ENCODE results near the gene CDK5R2.

Gene CDK5R2

DNA sequence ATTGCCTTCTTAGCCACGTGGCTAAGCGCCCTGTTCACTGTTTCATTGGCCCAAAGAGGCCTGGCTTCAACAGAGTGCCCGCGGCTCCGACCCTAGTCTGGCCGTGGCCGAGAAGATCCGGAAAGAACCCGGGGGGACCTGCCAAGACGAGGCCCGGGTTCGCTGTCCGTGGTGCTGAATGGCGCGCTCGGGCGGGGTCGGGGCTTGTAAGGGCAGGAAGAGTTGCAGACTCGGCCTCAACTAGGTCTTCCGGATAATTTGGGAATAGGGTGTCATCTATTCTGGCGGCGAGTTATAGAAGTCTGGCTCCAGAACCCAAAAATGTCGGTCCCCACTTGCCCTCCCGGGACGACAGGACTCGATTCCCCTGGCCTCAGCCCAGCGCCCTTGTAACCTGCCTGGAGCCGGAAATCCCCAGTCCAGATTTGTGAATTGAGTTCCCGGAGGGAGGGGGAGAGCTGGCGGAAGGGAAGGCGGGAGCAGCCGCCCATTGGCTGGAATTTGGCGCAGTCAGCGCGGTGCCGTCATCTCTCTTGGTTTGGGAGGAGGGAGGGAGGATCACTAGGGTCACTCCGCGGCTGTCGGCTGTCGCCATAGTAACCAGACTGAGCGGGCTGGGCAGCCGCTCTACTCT is 3.5 kb downstream of the CDK5R2 start:
- peak; percentile 66 for DNase-seq

DNA sequence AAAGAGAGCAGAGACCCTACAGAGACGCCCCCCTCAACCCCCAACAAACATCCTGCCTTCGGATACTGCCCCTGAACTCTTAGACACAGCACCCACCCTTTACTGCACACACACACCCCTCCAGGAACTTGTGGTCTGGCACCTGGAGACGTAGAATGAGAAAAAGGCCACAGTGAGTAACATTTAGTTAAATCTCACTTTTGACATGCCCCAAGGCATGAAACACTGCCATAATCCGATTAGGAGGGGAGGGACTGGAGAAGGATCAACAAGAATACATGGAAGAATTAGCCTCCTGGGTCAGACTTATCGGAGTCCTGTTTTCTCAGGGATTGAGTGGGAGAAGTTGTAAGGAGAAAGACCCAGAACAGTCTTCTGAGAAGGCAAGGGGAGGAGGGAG is 4.1 kb downstream of the CDK5R2 start:
- DNase-seq, result no peak

DNA sequence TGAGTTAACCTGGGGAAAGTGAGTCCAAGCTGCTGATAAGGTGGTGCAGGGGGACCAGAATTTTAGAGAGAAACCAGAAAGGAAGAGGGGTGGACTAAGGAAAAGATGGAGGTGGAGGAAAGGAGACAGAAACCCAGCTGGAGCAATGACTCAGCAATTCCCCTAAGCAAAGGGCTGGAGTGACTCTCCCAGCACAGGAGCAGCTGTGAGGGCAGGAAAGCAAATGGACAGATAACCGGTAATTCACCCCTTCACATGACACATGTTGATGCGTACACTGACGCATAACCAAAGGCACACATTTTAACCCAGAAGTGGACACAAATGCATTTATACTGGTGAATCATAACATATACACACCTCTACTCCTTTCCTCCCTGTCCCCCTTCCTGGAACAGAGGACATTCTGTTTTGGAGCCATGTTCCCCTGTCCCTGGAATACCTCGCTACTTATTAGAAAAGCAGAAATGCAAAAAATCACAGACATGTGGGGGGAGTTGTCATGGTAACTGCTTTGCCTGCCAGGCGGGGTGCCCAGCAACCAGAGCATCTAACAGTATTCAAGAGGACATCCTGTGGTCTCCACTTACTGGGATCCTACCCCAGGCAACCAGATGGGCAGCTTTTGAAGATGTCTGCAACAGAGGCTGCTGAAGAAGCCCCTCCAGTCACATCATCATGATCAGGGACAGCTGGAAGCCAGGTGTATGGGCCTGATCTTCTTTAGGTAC is 4.7 kb downstream of the CDK5R2 start:
- no peak for DNase-seq

GRCh38 chr2:218970894-218971293 is 11.4 kb downstream of the CDK5R2 start:
- DNase-seq, result no peak

DNA sequence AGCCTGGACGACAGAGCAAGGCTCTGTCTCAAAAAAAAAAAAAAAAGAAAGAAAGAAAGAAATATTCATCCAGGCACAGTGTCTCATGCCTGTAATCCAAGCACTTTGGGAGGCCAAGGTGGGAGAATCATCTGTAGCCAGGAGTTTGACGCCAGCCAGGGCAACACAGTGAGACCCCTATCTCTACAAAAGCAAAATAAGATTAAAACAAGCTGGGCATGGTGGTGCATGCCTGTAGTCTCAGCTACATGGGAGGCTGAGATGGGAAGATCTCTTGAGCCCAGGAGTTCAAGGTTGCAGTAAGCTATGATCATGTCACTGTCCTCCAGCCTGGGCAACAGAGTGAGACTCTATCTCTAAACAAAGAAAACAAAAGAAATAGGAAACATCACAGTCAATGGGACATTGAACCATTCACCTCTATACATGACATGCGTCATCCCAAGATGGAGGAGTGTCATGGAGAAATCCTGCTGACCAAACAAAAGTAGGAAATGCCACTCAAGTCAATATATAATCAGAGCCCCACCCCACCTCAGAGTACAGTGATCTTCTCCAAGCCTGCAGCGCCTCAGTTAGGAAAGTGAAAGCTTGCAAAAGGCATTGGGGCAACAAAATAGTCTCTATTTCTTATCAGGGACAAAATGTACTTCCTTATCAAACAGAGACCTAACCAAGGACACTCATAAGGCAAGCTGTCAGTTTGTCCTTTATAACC is 15.8 kb downstream of the CDK5R2 start:
- no peak for DNase-seq

DNA sequence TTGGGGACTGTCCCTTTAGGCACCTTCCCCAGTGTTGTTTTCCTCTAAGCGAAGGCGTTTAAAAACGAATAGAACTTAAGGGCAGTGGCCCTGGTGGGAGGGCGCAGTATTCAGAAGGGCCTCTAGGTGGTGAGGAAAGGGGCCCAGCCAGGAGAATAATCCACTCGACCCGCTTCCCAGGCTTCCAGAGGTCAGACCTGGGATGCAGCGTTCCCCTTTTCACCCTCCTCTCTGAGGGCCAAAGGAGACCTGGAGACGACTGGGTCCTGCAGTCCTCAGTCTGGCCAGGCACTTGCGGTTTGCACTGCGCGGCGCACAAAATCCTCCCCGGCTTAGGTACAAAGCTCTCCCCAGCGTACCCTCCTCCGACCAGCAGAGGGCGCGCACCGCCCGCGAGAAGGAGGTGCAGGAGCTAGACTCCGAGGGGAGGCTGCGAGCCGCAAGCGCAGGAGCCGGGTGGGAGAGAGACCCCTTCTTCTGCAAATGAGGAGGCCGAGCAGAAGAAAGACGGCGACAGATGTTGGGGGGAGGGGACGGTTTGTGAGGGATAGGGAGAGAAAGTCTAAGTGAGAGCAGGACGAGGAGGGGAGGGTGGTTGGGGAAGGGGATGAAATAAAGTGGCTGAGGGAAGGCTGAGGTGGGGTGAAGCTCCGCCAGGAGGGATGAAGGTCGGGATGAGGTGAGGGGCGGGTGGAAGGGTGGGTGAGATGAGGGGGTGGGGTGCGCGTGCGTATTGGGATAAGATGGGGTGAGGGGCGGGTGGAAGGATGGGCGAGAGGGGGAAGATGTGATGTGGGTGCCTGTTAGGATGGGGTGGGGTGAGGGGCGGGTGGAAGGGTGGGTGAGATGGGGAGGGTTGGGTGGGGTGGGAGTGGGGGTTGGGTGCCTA is 20.6 kb downstream of the CDK5R2 start:
- peak; percentile 84 for DNase-seq

DNA sequence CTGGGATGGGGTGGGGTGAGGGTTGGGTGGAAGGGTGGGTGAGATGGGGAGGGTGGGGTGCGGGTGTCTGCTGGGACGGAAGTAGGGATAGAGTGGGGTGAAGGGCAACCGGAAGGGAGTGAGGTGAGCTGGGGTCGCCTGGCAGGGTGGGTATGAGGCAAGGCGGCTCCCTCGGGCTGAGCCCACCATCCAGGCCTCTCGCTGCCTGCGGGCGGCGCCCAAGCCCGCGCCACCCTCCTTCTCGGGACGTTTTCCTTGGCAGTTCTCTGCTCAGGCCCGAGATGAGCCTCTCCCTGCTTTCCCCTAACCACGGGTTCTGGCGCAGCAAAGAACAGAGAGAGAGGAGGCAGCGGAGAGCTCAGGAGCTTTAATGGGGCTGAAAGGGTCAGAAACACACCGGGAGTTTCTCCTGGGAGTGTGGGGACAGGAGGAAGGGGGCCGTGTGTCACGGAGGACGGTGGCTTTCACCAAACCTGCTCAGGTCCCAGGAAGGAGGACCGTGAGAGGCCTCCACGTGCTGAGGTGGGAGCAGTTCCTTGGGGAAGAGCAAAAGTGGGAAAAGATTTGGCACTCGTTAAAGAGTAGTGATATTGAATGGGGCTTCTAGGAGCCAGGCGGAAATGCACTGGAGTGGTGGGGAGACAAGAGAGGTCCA is 21.4 kb downstream of the CDK5R2 start:
- no peak for DNase-seq

- no peak for DNase-seq
Observed at GRCh38 chr2:218981390-218981880, 22.0 kb downstream of the CDK5R2 start.

DNA sequence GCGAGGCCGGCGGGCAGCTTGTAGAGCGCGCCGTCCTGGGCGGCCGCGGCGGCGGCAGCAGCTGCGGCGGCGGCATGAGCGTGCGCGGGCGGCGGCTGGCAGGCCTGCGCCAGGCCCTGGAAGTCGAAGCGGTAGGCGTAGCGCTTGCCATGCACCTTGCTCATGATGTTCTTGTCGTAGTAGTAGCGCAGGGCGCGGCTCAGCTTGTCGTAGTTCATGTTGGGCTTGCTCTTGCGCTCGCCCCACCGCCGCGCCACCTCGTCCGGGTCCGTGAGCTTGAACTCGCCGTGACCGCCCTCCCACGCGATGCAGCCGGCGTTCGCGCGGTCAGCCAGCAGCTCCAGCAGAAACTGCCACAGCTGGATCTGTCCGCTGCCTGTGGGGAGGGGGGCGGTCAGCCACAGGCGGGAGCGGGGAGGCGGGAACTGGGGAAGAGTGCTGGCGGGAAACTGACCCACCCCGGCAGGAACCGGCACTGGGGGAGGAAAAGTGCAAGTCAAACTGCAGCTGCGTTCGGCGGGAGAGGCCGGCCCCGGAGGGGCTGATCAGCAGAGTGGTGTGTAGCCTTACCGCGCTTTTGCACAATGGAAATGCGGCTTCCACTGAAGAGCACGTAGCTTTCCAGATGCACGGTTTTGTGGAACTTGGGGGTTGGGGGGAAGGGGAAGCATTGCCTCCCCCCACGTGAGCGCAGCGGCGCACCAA is 22.6 kb downstream of the CDK5R2 start:
- DNase-seq, result peak; percentile 58

GRCh38 chr2:218982586-218983262 is 23.3 kb downstream of the CDK5R2 start:
- no peak for DNase-seq

DNA sequence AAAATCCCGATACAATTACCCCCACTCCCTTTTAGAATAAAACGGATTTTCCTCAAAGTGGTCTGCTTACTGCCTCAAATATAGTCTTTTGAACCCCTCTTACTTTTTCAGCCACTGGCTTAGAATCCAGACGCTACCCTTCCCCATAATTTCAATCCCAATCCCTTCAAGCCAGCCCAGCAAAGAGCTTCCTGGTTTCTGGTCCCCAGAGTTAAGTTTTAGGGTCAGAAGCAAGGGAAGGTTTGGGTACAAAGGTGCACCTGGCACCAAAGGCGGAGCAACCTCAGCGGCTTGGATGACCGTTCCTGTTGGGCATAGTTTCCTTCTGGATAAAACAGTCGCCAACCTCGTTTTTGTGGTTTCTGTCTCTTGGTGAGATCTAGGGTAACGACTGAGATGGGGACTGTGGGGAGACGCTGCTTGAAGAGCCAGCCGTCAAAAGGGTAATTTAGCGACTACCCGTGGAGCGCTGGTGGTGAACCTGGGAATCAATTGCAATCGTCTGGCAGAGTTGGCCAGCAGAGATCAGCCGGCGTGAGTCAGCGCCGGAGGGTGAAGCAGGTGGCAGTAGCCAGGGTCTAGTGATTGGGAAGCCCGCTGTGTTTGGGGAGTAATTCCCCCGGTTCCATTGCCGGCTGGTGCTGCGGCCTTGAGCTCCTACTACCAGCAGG is 23.9 kb downstream of the CDK5R2 start:
- no peak for DNase-seq

GRCh38 chr2:218983934-218984238 is 24.4 kb downstream of the CDK5R2 start:
- no peak for DNase-seq

DNA sequence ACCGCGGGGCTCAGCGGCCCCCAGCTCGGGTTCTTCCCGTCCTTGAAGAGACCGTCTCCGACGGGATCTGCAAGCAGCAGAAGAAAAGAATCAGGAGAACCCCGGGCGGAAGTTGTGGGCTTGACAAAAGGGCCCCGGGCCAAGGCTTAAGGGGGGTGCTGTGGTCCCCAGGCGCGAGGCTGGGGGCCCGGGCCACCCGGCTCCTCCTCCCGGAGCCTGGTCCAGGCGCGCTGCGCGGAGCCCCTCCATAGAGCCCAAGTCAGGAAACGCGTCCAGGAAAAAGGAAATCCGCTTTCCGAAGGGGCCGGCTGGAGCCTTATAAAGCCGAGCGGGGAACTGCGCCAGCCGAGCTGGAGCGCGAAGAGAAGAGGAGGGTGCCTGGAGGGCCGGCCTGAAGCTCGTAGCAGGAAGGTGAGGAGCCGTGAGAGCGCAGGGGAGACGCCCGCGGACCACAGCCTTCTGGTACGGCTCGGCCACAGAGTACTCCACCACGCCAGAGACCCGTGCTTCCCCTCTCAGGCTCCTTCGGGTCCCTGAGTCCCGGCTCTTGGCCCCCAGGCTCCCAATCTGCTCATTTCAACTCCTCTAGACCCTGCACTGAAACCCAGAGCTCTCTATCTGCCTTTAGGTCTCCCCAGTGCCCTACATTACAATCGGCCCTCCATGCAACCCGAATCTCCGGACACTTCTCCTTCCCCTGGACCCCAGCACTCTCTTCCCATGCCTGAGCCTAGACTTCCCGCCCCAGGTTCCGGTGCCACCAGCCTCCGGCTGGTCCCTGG is 25.0 kb downstream of the CDK5R2 start:
- no peak for DNase-seq

DNA sequence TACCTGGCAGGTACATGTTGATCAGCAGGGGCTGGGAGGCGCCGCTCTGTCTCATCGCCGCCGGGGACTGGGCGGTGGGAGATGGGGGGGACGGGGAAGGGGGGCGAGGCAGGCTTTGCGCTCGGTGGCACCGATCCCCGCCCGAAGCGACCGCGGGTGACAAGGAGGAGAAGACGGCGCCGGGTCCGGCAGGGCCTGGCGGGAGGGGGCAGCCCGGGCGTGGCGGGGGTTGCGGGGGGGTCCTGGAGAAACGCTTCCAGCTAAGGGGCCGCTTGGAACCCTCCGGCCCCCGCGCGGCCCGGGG is 25.5 kb downstream of the CDK5R2 start, which contains the start of gene FEV:
Gene FEV, minus strand, starts transcription at position 164 of the 304 bp plus-strand sequence. Its CDS starts 109 bp downstream, at position 55.
- DNase-seq, result no peak

- no peak for DNase-seq
Observed at GRCh38 chr2:218985325-218986091, 26.0 kb downstream of the CDK5R2 start.

- DNase-seq, result no peak
Observed at GRCh38 chr2:218986148-218986761, 26.8 kb downstream of the CDK5R2 start.

DNA sequence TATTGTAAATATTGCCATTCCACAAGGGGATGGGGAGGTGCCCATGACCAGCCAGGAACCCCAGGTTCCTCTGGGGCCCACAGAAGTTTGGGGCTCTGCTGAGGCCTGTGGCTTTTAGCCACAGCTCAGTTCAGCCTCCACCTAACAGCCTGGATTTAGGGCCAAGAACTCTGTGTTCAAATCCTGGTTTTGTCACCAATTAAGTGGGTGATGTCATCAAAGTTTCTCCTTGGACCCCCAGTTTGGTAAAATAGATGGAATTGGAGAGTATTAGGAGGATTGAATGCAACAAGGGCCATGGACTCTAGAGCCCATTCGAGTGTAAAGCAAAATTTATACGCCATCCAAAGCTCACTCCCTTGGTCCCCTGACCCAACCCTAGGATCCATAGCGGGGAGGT is 28.7 kb downstream of the CDK5R2 start:
- no peak for DNase-seq

GRCh38 chr2:218988650-218989049 is 29.2 kb downstream of the CDK5R2 start:
- no peak for DNase-seq

DNA sequence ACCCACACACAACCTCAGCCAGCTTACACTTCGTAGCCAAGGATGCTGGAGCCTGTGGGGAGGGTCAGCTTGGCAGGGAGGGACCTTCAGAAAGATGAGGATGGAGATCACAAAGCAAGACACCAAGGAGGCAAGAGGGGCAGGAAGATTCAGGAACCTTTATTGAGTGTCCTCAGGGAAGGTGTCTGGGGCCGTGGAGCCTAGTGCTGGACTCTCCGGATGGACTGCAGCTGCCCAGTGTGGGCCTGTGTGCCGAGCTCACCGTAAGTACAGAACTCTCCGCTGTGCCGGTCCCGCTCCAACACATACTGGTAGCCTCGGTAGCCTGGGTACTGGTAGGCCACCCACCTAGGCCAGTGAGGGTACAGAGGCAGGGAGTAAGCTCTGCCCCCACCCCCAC is 30.6 kb downstream of the CDK5R2 start:
- DNase-seq, result no peak
